ENCODE data around the gene PRDM10. TPM values are rescaled to one million over a fixed set of nuclear protein-coding genes. Genes with fewer than 3 reads are reported as not detected.

Gene PRDM10
- total RNA-seq, 6 experiments from 2014 or later, result 3.4 to 6.8 (median 4.4) TPM

- WGBS (ENCODE audit: insufficient coverage, low coverage, low lambda C conversion rate, missing lambda C conversion rate), result 72% methylated on average over 10 of the region's 16 CpGs
- no peak for TF ChIP-seq POLR2A (IDR thresholded peaks at IDR 0.05)
- H3K9me3 ChIP-seq, result no peaks in the 10 kb centered on the region
- no peaks in the 10 kb centered on the region for H3K27me3 ChIP-seq
- peaks cover 0 to 30% (median 11%) of the 10 kb centered on the region in 4 donors for H3K36me3 ChIP-seq
- intact Hi-C loops (cut with DNase I), result no loop called here
- H3K4me1 ChIP-seq, result no peaks in the 10 kb centered on the region
- ATAC-seq (peak; percentile 32 to 77 (median 51)), DNase-seq (peak in 1 of 3 donors; percentile 61)
- peak overlapping the region in 1 of 3 donors; percentile 13 for H3K27ac ChIP-seq
- H3K4me3 ChIP-seq, result no peak overlapping the region
These were observed 140.7 kb downstream of the PRDM10 start for GRCh38 chr11:129861702-129862522.

- H3K36me3 ChIP-seq, result no peaks in the 10 kb centered on the region
- no peak for DNase-seq
- intact Hi-C loops (cut with DNase I), result no loop called here
- ATAC-seq, result no peak
- no peak overlapping the region for H3K4me3 ChIP-seq
- no peaks in the 10 kb centered on the region for H3K9me3 ChIP-seq
- peaks cover 0 to 10% (median 5%) of the 10 kb centered on the region in 4 donors for H3K4me1 ChIP-seq
- no peak overlapping the region for H3K27ac ChIP-seq
- WGBS (ENCODE audit: insufficient coverage, low coverage, low lambda C conversion rate, missing lambda C conversion rate), result 68% methylated on average over 7 of the region's 8 CpGs
- no peaks in the 10 kb centered on the region for H3K27me3 ChIP-seq
- TF ChIP-seq POLR2A (IDR thresholded peaks at IDR 0.05) (no peak), CTCF (IDR thresholded peaks at IDR 0.05) (no peak)
These were observed 146.6 kb downstream of the PRDM10 start for GRCh38 chr11:129856036-129856435.

GRCh38 chr11:129855086-129855485 is 147.5 kb downstream of the PRDM10 start:
- no peak overlapping the region for H3K27ac ChIP-seq
- H3K9me3 ChIP-seq, result no peaks in the 10 kb centered on the region
- H3K4me3 ChIP-seq, result no peak overlapping the region
- WGBS (ENCODE audit: insufficient coverage, low coverage, low lambda C conversion rate, missing lambda C conversion rate), result 80% methylated on average over 1 of the region's 11 CpGs
- peaks cover 0 to 10% (median 5%) of the 10 kb centered on the region in 4 donors for H3K4me1 ChIP-seq
- intact Hi-C loops (cut with DNase I), result no loop called here
- no peak for DNase-seq
- H3K27me3 ChIP-seq, result no peaks in the 10 kb centered on the region
- no peak for ATAC-seq
- no peaks in the 10 kb centered on the region for H3K36me3 ChIP-seq
- no peak for TF ChIP-seq POLR2A (IDR thresholded peaks at IDR 0.05)
- TF ChIP-seq CTCF (IDR thresholded peaks at IDR 0.05), result no peak

GRCh38 chr11:129854232-129854805 is 148.3 kb downstream of the PRDM10 start:
- TF ChIP-seq CTCF (IDR thresholded peaks at IDR 0.05) (no peak), POLR2A (IDR thresholded peaks at IDR 0.05) (no peak)
- intact Hi-C loops (cut with DNase I), result no loop called here
- Histone ChIP-seq H3K27me3 (no peaks in the 10 kb centered on the region), H3K4me3 (no peak overlapping the region), H3K27ac (peak overlapping the region in 1 of 3 donors; percentile 56), H3K4me1 (peaks cover 0 to 10% (median 5%) of the 10 kb centered on the region in 4 donors), H3K9me3 (no peaks in the 10 kb centered on the region), H3K36me3 (no peaks in the 10 kb centered on the region)
- 89% methylated on average over 7 of the region's 7 CpGs for WGBS (ENCODE audit: insufficient coverage, low coverage, low lambda C conversion rate, missing lambda C conversion rate)
- no peak for DNase-seq
- peak in 2 of 4 donors; percentile 4 to 9 for ATAC-seq

All from right lobe of liver (tissue), 6 donors.